ENCODE data around the gene FRAT2. TPM values are rescaled to one million over a fixed set of nuclear protein-coding genes. Genes with fewer than 3 reads are reported as not detected.

FRAT2 gene
- total RNA-seq, 1 experiment from 2014 or later, result 4.7 TPM

DNA sequence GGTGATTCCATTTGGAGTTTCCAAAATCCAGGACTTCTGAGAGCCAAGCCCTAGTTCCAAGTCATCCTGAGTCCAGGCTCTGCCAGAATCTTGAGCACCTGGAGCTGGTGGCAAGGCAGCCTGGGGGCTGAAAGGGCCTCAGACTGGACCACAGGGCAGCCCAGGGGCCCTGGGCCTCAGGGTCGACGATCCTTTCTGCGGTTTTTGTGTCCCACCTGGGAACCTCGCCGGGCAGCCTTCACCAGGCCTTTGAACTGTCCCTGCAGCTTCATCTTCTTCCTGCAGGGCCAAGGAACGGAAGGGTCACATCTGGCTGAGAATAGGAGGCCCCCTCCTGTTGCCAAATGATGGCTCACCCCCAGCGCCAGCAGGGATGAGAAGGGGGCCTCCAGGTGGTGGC is 22.4 kb upstream of the FRAT2 start:
- Histone ChIP-seq H3K4me3 (ENCODE audit: low read depth, low read length, poor library complexity, severe bottlenecking) (no peak overlapping the region), H3K27me3 (replicated peaks; ENCODE audit: insufficient read depth, low read depth, low read length, poor library complexity) (no peaks in the 10 kb centered on the region), H3K9me3 (ENCODE audit: low read depth, low read length, poor library complexity, severe bottlenecking) (no peaks in the 10 kb centered on the region), H3K27ac (ENCODE audit: low read depth, low read length, poor library complexity, severe bottlenecking) (no peak overlapping the region), H3K4me1 (ENCODE audit: insufficient read depth, low read length, poor library complexity, severe bottlenecking) (no peaks in the 10 kb centered on the region), H3K36me3 (ENCODE audit: insufficient read depth, low read length, poor library complexity, severe bottlenecking) (peaks cover 9% of the 10 kb centered on the region)
- intact Hi-C loops (cut with micrococcal nuclease; ENCODE audit: unreplicated experiment), result no loop called here
- TF ChIP-seq, protein P1, sequence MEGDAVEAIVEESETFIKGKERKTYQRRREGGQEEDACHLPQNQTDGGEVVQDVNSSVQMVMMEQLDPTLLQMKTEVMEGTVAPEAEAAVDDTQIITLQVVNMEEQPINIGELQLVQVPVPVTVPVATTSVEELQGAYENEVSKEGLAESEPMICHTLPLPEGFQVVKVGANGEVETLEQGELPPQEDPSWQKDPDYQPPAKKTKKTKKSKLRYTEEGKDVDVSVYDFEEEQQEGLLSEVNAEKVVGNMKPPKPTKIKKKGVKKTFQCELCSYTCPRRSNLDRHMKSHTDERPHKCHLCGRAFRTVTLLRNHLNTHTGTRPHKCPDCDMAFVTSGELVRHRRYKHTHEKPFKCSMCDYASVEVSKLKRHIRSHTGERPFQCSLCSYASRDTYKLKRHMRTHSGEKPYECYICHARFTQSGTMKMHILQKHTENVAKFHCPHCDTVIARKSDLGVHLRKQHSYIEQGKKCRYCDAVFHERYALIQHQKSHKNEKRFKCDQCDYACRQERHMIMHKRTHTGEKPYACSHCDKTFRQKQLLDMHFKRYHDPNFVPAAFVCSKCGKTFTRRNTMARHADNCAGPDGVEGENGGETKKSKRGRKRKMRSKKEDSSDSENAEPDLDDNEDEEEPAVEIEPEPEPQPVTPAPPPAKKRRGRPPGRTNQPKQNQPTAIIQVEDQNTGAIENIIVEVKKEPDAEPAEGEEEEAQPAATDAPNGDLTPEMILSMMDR (conservative IDR thresholded peaks at IDR 0.05; ENCODE audit: low read depth, low read length), result no peak
- no peak for TF ChIP-seq EZH2 (IDR thresholded peaks at IDR 0.05; ENCODE audit: borderline replicate concordance, low read depth, low read length, poor library complexity, severe bottlenecking)
- POLR2A ChIA-PET (ENCODE audit: low non-redundant PET), result no interaction called here
- no TSS peak for BruUV-seq (replicated peaks)
- CTCF ChIA-PET, result no interaction called here
- DNase-seq (ENCODE audit: low spot score), result no peak

DNA sequence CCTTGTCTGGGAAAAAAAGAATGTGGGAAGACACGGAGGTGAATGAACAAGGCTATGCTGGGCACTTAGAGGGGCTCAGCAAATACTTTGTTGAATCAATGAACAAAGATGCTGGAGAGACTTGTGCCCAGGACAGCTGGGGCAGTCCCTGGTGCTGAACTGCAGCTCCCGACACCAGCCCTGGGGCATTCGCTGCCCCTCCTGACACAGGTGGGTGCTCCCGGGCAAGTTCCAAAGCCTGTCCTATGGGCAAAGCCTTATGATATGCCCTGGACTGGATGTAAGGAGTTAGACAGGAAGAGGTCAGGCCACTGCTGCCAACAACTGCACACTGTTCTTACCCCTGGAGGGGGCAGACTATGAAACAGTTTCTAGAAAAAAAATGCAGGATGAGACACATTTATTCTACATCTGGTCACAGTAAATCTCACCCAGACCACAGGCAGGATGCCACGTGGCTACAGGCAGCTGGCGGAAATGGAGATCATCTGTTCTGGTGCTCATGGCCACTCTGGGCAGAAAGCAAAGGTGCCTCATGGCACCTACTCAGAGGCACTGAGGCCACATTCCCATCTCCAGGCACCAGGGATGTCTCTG is 21.9 kb upstream of the FRAT2 start:
- H3K4me1 ChIP-seq (ENCODE audit: insufficient read depth, low read length, poor library complexity, severe bottlenecking), result no peaks in the 10 kb centered on the region
- intact Hi-C loops (cut with micrococcal nuclease; ENCODE audit: unreplicated experiment), result no loop called here
- no peak overlapping the region for H3K27ac ChIP-seq (ENCODE audit: low read depth, low read length, poor library complexity, severe bottlenecking)
- H3K27me3 ChIP-seq (replicated peaks; ENCODE audit: insufficient read depth, low read depth, low read length, poor library complexity), result no peaks in the 10 kb centered on the region
- no peak for DNase-seq (ENCODE audit: low spot score)
- TF ChIP-seq, protein P1 (conservative IDR thresholded peaks at IDR 0.05; ENCODE audit: low read depth, low read length), result no peak
- no peak for TF ChIP-seq EZH2 (IDR thresholded peaks at IDR 0.05; ENCODE audit: borderline replicate concordance, low read depth, low read length, poor library complexity, severe bottlenecking)
- ChIA-PET POLR2A (ENCODE audit: low non-redundant PET) (no interaction called here), CTCF (no interaction called here)
- no peaks in the 10 kb centered on the region for H3K9me3 ChIP-seq (ENCODE audit: low read depth, low read length, poor library complexity, severe bottlenecking)
- H3K4me3 ChIP-seq (ENCODE audit: low read depth, low read length, poor library complexity, severe bottlenecking), result no peak overlapping the region
- BruUV-seq (replicated peaks), result TSS peak; percentile 89
- peaks cover 9% of the 10 kb centered on the region for H3K36me3 ChIP-seq (ENCODE audit: insufficient read depth, low read length, poor library complexity, severe bottlenecking)

DNA sequence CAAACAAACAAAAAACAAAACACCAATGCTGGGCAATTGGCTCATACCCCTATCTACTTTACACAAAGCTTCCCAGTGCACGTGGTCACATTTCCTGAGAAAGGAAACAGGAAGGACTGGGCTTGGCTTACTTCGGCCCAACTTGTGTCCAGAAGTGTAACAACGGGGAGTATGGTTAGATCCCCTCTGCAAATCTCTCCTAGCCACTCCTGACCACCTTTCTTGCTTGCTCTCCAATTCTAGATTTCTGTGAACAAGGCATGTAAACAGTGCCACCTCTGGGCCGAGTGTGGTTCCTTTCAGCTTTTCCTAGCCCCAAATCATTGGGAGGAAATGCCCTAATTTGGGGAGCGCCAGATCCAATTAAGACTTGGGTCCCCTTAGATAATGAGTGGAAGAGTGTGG is 21.0 kb upstream of the FRAT2 start:
- H3K9me3 ChIP-seq (ENCODE audit: low read depth, low read length, poor library complexity, severe bottlenecking), result no peaks in the 10 kb centered on the region
- DNase-seq (ENCODE audit: low spot score), result peak; percentile 17
- intact Hi-C loops (cut with micrococcal nuclease; ENCODE audit: unreplicated experiment), result no loop called here
- no TSS peak for BruUV-seq (replicated peaks)
- peaks cover 9% of the 10 kb centered on the region for H3K36me3 ChIP-seq (ENCODE audit: insufficient read depth, low read length, poor library complexity, severe bottlenecking)
- POLR2A ChIA-PET (ENCODE audit: low non-redundant PET), result interaction anchor here (0.6 kb wide), 1 partner anchor 934 kb away, joined by 3 read pairs; no protein-coding TSS in a partner anchor
- TF ChIP-seq EZH2 (IDR thresholded peaks at IDR 0.05; ENCODE audit: borderline replicate concordance, low read depth, low read length, poor library complexity, severe bottlenecking), result no peak
- TF ChIP-seq, protein P1 (conservative IDR thresholded peaks at IDR 0.05; ENCODE audit: low read depth, low read length), result peak; percentile 60
- H3K27me3 ChIP-seq (replicated peaks; ENCODE audit: insufficient read depth, low read depth, low read length, poor library complexity), result no peaks in the 10 kb centered on the region
- no peak overlapping the region for H3K4me3 ChIP-seq (ENCODE audit: low read depth, low read length, poor library complexity, severe bottlenecking)
- no peaks in the 10 kb centered on the region for H3K4me1 ChIP-seq (ENCODE audit: insufficient read depth, low read length, poor library complexity, severe bottlenecking)
- H3K27ac ChIP-seq (ENCODE audit: low read depth, low read length, poor library complexity, severe bottlenecking), result no peak overlapping the region
- CTCF ChIA-PET, result interaction anchor here (0.7 kb wide), 2 partner anchors 57 to 76 kb away, joined by 4 to 8 read pairs; no protein-coding TSS in a partner anchor

All from A673 (cell line).